ENCODE measurements around the gene HIRA. TPM values are rescaled to one million over a fixed set of nuclear protein-coding genes. Genes with fewer than 3 reads are reported as not detected.

The HIRA gene
- total RNA-seq, 4 donors from 2014 or later, result 63.8 to 139 (median 107) TPM

DNA sequence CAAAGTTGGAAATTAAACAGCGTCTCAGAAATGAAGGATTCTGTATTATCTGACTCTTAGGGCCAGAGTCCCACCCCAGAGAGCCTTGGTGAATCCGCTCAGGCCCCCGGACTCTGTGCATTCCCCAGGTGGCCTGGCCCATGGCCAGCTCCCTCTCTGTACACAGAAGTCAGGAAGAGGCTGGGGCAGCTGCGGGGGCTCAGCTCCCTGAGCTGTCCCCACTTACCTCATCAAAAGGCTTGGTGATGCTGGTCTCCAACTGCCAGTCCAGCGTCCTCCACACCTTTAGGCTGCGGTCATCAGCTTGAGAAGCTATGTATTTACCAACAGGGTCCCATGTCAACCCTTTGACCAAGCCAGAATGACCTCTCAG, 35.0 kb downstream of the HIRA start:
- DNase-seq, result no peak
- TF ChIP-seq CTCF (IDR thresholded peaks at IDR 0.05) (no peak), POLR2A (IDR thresholded peaks at IDR 0.05) (no peak)
- Histone ChIP-seq H3K27ac (no peak overlapping the region), H3K9me3 (no peaks in the 10 kb centered on the region), H3K36me3 (peaks cover 82 to 88% of the 10 kb centered on the region in 2 donors), H3K27me3 (no peaks in the 10 kb centered on the region), H3K4me1 (no peaks in the 10 kb centered on the region), H3K4me3 (replicated peaks in 1 of 3) (no peak overlapping the region)
- intact Hi-C loops (cut with DNase I), result loop anchor here (10.0 kb wide), 1 partner anchor 48 kb away; the partner anchor contains the start of gene C22orf39
- 80 to 87% methylated on average over 6 of the region's 6 CpGs for WGBS, 2 donors

GRCh38 chr22:19395276-19395675, 36.3 kb downstream of the HIRA start:
- DNase-seq, result no peak
- Histone ChIP-seq H3K27ac (no peak overlapping the region), H3K9me3 (no peaks in the 10 kb centered on the region), H3K4me1 (no peaks in the 10 kb centered on the region), H3K36me3 (peaks cover 88 to 90% of the 10 kb centered on the region in 2 donors), H3K27me3 (no peaks in the 10 kb centered on the region), H3K4me3 (replicated peaks in 1 of 3) (no peak overlapping the region)
- 98 to 100% methylated on average over 4 of the region's 4 CpGs for WGBS, 2 donors
- intact Hi-C loops (cut with DNase I), result loop anchor here (10.0 kb wide), 1 partner anchor 50 kb away; the partner anchor contains the start of gene C22orf39
- TF ChIP-seq POLR2A (IDR thresholded peaks at IDR 0.05) (no peak), CTCF (IDR thresholded peaks at IDR 0.05) (no peak)

DNA sequence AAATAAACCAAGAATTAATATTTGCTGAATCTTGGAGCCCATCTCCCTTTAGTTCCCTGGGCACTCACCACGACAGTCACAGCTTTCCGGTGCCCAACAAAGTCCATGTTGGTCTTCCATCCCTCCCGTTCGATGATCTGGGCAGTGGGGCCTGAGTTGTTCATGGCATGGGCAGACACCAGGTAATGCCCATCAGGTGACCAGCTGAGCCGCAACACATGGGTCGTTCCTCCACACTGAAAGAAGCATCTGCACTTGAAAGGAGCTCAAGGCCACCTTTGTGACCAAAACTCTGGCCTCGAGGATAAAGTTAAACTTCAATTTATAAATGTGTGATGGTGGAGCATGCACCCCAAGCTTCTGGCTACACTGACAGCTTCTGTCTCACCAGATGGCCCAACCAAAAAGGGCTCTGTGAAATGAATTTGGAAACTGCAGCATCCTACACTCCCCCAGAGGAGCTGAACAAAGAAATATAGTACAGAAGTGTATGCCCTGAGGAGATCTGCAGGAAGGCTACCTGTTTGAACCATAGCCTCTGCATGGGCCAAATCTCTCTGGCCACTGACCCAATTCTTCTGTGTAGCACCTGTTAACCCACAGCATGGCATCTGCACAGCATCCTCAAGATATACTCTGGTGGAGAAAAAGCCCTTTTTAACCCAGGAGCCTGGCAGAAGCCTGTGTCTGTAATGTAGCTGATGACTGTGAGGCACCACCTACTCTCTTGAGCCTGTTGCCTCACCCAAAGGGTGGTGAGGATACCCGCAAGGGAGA, 37.1 kb downstream of the HIRA start:
- Histone ChIP-seq H3K27ac (no peak overlapping the region), H3K4me3 (replicated peaks in 1 of 3) (no peak overlapping the region), H3K4me1 (no peaks in the 10 kb centered on the region), H3K27me3 (no peaks in the 10 kb centered on the region), H3K36me3 (peaks cover 93% of the 10 kb centered on the region in 2 donors), H3K9me3 (no peaks in the 10 kb centered on the region)
- intact Hi-C loops (cut with DNase I), result loop anchor here (10.0 kb wide), 1 partner anchor 50 kb away; the partner anchor contains the start of gene C22orf39
- 96 to 97% methylated on average over 7 to 8 of the region's 8 CpGs for WGBS, 2 donors
- no peak for DNase-seq
- TF ChIP-seq POLR2A (IDR thresholded peaks at IDR 0.05) (no peak), CTCF (IDR thresholded peaks at IDR 0.05) (no peak)

- Histone ChIP-seq H3K36me3 (peaks cover 93 to 98% of the 10 kb centered on the region in 2 donors), H3K9me3 (no peaks in the 10 kb centered on the region), H3K27me3 (no peaks in the 10 kb centered on the region), H3K4me1 (no peaks in the 10 kb centered on the region), H3K4me3 (replicated peaks in 1 of 3) (no peak overlapping the region), H3K27ac (no peak overlapping the region)
- peak; percentile 17 to 21 for DNase-seq
- intact Hi-C loops (cut with DNase I), result loop anchor here (10.0 kb wide), 1 partner anchor 51 kb away; the partner anchor contains the start of gene C22orf39
- 58 to 65% methylated on average over 5 of the region's 5 CpGs for WGBS, 2 donors
- TF ChIP-seq CTCF (IDR thresholded peaks at IDR 0.05) (no peak), POLR2A (IDR thresholded peaks at IDR 0.05) (no peak)
Measured at GRCh38 chr22:19393704-19394103, 37.8 kb downstream of the HIRA start.

GRCh38 chr22:19387575-19387974, 44.0 kb downstream of the HIRA start:
- H3K27ac ChIP-seq, result no peak overlapping the region
- no peak for DNase-seq
- H3K9me3 ChIP-seq, result no peaks in the 10 kb centered on the region
- no peak overlapping the region for H3K4me3 ChIP-seq (replicated peaks in 1 of 3)
- no peaks in the 10 kb centered on the region for H3K27me3 ChIP-seq
- no peaks in the 10 kb centered on the region for H3K4me1 ChIP-seq
- intact Hi-C loops (cut with DNase I), result no loop called here
- TF ChIP-seq POLR2A (IDR thresholded peaks at IDR 0.05), result no peak
- no peak for TF ChIP-seq CTCF (IDR thresholded peaks at IDR 0.05)
- peaks cover 95 to 97% of the 10 kb centered on the region in 2 donors for H3K36me3 ChIP-seq
- WGBS, 2 donors, result 93 to 96% methylated on average over 7 of the region's 7 CpGs

Data from thyroid gland (tissue), 4 donors.